Adrenal gland (tissue), 12 donors: ENCODE results near the gene PPP2R2C. TPM values are rescaled to one million over a fixed set of nuclear protein-coding genes. Genes with fewer than 3 reads are reported as not detected.
A peak's percentile ranks its signal among the peaks of the same experiment; 100 is the strongest.

ENCODE experiments used
- DNase-seq, 7 donors: peaks; one replicate each; pipeline ENCODE4 v3.0.0-alpha.2; 2019 to 2020
- H3K27ac ChIP-seq, 5 donors: fragments of 200-600 bp; sonication (generic) in 4 of 5; 1 replicate in 3 of 5; 2 replicates in 2 of 5; pipeline versions ENCODE4 v1.5.1 to v1.8.0; 2016 to 2020; ENCODE audit warnings: mild to moderate bottlenecking in 1 of 5
- H3K27me3 ChIP-seq: fragments of 200-600 bp; 2 replicates; pipeline ENCODE4 v1.8.0; 2021
- H3K36me3 ChIP-seq, 2 donors: fragments of 200-600 bp; replicated peaks in 1 of 2; 1 replicate in 1 of 2; 2 replicates in 1 of 2; pipeline versions ENCODE4 v1.5.1 to v1.8.0; 2018 to 2022
- H3K4me1 ChIP-seq, 2 donors: fragments of 200-600 bp; replicated peaks in 1 of 2; 1 replicate in 1 of 2; 2 replicates in 1 of 2; pipeline versions ENCODE4 v1.5.1 to v1.8.0; 2018 to 2021
- H3K4me3 ChIP-seq, 4 donors: fragments of 200-600 bp; sonication (generic) in 3 of 4; one replicate each; pipeline ENCODE4 v1.5.1; 2016 to 2018
- H3K9me3 ChIP-seq, 3 donors: fragments of 200-600 bp; sonication (generic) in 1 of 3; replicated peaks in 1 of 3; 1 replicate in 2 of 3; 2 replicates in 1 of 3; pipeline versions ENCODE4 v1.5.1 to v1.8.0; 2016 to 2021
- POLR2A ChIP-seq, 2 donors: fragments of 450-650 bp; IDR thresholded peaks; one replicate each; pipeline ENCODE4 v1.6.1; 2017; ENCODE audit warnings: antibody characterized with exemption in 2 of 2, mild to moderate bottlenecking in 2 of 2, moderate library complexity in 1 of 2
- WGBS, 4 donors: extraction: QIAGEN DNeasy Blood & Tissue Kit in 2 of 4; methylation state at CpG; one replicate each; pipeline versions ENCODE4 v1.1.5 to v1.1.7; 2013 to 2017; 5-methylcytosine and 5-hydroxymethylcytosine counted together
- intact Hi-C, 2 donors: fragments of 100-400 bp; cut with DNase I; formaldehyde crosslinking; loops; one replicate each; pipeline versions ENCODE4 v1.14.1 to v1.15.0; 2022 to 2023
- polyA plus RNA-seq, 3 donors: library from polyadenylated mRNA; stranded (reverse); fragments of 200-250 nt in 2 of 3; fragments of 350-450 nt in 1 of 3; fragmentation: Illumina TruSeq in 1 of 3; extraction: RNeasy Lipid Tissue Mini Kit (QIAGEN cat#74804) in 1 of 3; gene quantifications; one replicate each; pipeline ENCODE4 v1.2.3, GENCODE V29; 2013 to 2014
- total RNA-seq, 9 donors: library from RNA; depleted of rRNA in 4 of 9; stranded (reverse); fragments of >200 nt in 4 of 9; fragments of 120-200 nt in 1 of 9; fragmentation: NEBNext Ultra II Directional in 1 of 9; extraction: Animal tissue kit (Norgen Biotek cat#: 25700) in 1 of 9; gene quantifications; one replicate each; pipeline versions ENCODE4 v1.1.0 to v1.2.4, GENCODE V29; 2013 to 2023
- TF ChIP-seq, protein P1 (sequence below), 6 experiments: fragments of 450-650 bp in 4 of 6; fragments of 200-600 bp in 2 of 6; sonication (generic) in 1 of 6; IDR thresholded peaks; 1 replicate in 5 of 6; 2 replicates in 1 of 6; pipeline versions ENCODE4 v1.5.1 to v1.8.0; 2016 to 2021; ENCODE audit warnings: antibody characterized with exemption in 6 of 6, mild to moderate bottlenecking in 2 of 6, moderate library complexity in 1 of 6
- donor health status: healthy with polysubstance abuse.
- donor health status: Bipolar disorder and iron deficiency.
- donor health status: DM: yes; HTN: yes; CAD: no.
- donor health status: DM: no; HTN: no; CAD: no.
- donor health status: DM: no; HTN: no; CAD: no.
- donor health status: DM: yes; HTN: yes; CAD: no.

Gene PPP2R2C
- total and polyA plus RNA-seq, 12 donors = 0.17 to 7.2 (median 2.0) TPM; not detected in 3

DNA sequence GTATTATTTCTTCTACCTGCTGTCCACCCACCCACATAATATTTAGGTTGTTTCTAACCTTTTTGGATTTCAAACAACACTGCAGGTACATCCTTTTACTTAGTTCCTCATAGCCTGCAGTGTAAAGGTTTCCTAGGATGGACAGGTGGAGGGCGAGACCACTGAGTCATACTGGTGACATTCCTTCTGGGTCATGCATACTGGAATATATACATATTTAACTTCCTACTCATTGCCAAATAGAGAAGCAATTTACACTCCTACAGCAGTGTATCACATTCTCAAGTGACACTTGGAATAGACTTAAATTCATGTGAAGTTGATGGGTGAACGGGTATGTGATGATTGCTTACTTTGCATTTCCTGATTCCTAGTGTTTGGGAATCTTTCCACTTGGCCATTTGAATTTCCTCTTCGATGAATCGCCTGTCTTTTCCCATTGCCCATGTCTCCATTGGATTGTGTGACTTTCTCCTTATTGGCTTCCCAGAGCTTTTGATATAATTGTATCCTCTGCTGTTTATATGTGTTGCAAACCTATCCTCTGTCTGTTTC lies 8.2 kb upstream of the PPP2R2C start:
- WGBS, 4 donors = 55 to 70% (median 65%) methylated on average over 4 of the region's 4 CpGs
- no peak for TF ChIP-seq POLR2A (IDR thresholded peaks at IDR 0.05)
- TF ChIP-seq, protein P1, sequence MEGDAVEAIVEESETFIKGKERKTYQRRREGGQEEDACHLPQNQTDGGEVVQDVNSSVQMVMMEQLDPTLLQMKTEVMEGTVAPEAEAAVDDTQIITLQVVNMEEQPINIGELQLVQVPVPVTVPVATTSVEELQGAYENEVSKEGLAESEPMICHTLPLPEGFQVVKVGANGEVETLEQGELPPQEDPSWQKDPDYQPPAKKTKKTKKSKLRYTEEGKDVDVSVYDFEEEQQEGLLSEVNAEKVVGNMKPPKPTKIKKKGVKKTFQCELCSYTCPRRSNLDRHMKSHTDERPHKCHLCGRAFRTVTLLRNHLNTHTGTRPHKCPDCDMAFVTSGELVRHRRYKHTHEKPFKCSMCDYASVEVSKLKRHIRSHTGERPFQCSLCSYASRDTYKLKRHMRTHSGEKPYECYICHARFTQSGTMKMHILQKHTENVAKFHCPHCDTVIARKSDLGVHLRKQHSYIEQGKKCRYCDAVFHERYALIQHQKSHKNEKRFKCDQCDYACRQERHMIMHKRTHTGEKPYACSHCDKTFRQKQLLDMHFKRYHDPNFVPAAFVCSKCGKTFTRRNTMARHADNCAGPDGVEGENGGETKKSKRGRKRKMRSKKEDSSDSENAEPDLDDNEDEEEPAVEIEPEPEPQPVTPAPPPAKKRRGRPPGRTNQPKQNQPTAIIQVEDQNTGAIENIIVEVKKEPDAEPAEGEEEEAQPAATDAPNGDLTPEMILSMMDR (IDR thresholded peaks at IDR 0.05) = no peak
- no peak for DNase-seq
- no peak overlapping the region for H3K4me3 ChIP-seq
- intact Hi-C loops = no loop called here
- no peak overlapping the region for H3K27ac ChIP-seq
- peaks cover 7% of the 10 kb centered on the region for H3K27me3 ChIP-seq
- no peaks in the 10 kb centered on the region for H3K9me3 ChIP-seq
- no peaks in the 10 kb centered on the region for H3K4me1 ChIP-seq
- H3K36me3 ChIP-seq = no peaks in the 10 kb centered on the region

DNA sequence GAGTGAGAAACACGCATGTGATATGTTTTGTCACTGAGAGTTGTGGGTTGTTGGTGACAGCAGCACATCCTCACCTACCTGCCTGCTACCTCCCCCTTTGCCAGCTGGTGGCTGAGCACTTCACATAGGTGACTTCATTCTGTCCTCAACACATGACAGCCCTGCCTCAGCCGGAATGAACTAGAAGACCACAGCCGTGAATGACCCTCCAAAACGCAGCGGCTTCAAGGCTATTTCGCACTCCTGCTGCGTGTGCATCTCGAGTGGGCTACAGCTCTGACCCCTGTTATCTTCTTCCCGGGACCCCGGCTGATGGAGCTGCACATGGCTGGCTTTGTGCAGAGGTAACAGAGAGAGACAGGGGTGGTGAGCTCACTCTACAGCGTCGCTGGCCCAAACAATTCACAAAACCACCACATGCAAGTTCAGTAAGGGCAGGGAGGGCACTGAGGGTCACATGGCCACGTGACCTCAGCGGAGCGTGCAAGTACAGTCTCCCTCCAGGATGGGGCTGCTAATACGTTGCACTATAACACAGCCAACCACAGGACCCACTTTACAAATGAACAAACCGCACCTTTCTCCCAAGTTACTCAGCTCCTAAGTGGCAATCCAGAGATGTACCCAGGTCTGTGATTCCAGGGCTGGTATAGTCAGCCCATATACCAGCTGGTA lies 6.3 kb upstream of the PPP2R2C start:
- no peaks in the 10 kb centered on the region for H3K9me3 ChIP-seq
- no peak overlapping the region for H3K4me3 ChIP-seq
- H3K36me3 ChIP-seq = no peaks in the 10 kb centered on the region
- DNase-seq = no peak
- H3K27ac ChIP-seq = no peak overlapping the region
- TF ChIP-seq POLR2A (IDR thresholded peaks at IDR 0.05) = no peak
- WGBS, 4 donors = 47 to 69% (median 49%) methylated on average over 8 to 17 of the region's 17 CpGs
- no peaks in the 10 kb centered on the region for H3K4me1 ChIP-seq
- peaks cover 9% of the 10 kb centered on the region for H3K27me3 ChIP-seq
- intact Hi-C loops = no loop called here

GRCh38 chr4:6476893-6477292 lies 4.5 kb upstream of the PPP2R2C start:
- Histone ChIP-seq H3K4me3 (no peak overlapping the region), H3K27ac (no peak overlapping the region), H3K4me1 (no peaks in the 10 kb centered on the region), H3K9me3 (no peaks in the 10 kb centered on the region), H3K36me3 (no peaks in the 10 kb centered on the region), H3K27me3 (peaks cover 9% of the 10 kb centered on the region)
- peak in 1 of 7 donors; percentile 33 for DNase-seq
- intact Hi-C loops = no loop called here
- TF ChIP-seq POLR2A (IDR thresholded peaks at IDR 0.05) = no peak
- TF ChIP-seq, protein P1 (IDR thresholded peaks at IDR 0.05) = no peak
- WGBS, 4 donors = 79 to 100% (median 85%) methylated on average over 4 of the region's 4 CpGs

DNA sequence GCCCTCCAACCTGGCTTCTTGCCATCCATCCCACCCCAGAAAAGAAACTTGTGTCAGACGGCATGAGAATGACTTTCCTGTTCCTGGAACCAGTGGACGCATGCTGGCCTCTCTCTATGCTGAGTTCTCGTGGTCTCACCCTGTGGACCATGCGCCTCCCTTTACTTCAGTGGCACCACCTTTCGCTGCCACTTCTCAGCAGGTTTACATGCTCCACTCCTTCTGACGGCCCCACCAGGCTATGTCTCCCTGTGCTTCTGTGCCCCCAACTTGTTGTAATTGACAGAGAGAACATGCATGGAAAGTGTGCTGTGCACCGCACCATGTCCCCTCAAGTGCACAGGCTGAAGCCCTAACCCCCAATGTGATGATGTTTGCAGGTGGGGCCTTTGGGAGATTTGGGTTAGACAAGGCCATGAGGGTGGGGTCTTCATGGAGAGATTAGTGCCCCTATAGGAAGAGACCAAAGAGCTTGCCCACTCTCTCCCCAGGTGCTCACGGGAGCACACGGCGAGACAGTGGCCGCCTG lies 3.1 kb upstream of the PPP2R2C start:
- intact Hi-C loops = no loop called here
- 81 to 86% (median 84%) methylated on average over 7 to 11 of the region's 11 CpGs for WGBS, 4 donors

More for the DNA sequence above, 3.1 kb upstream of the PPP2R2C start:
- Histone ChIP-seq H3K27me3 (peaks cover 21% of the 10 kb centered on the region), H3K36me3 (no peaks in the 10 kb centered on the region), H3K9me3 (no peaks in the 10 kb centered on the region), H3K4me1 (no peaks in the 10 kb centered on the region), H3K27ac (no peak overlapping the region), H3K4me3 (no peak overlapping the region)
- TF ChIP-seq, protein P1 (IDR thresholded peaks at IDR 0.05) = no peak
- TF ChIP-seq POLR2A (IDR thresholded peaks at IDR 0.05) = no peak
- DNase-seq = peak in 1 of 7 donors; percentile 29
